Stimulated activated CD4-positive, alpha-beta T cell treated with anti-CD3 and anti-CD28 coated beads, Interleukin-1b, Interleukin-23, amount 100 ng/mL, for 1 hour (primary cell): ENCODE data around the gene TMIGD2.
"Not testable (repeated sequence)": the region's sequence is repeated elsewhere in the genome, so short reads cannot be mapped to it uniquely, and the experiment has no call there.

Experiments
- DNase-seq, 2 donors: peaks; one replicate each; pipeline ENCODE4 v3.0.0-alpha.2; 2020; ENCODE audit warnings: low read depth in 2 of 2

The TMIGD2 gene

GRCh38 chr19:4267101-4267900 lies 34.9 kb downstream of the TMIGD2 start:
- peak in 1 of 2 donors; percentile 52 for DNase-seq

- no peak for DNase-seq
Observed at GRCh38 chr19:4266253-4267000, 35.8 kb downstream of the TMIGD2 start.

GRCh38 chr19:4264812-4265211 lies 37.4 kb downstream of the TMIGD2 start:
- DNase-seq: no peak

GRCh38 chr19:4260613-4261191 lies 41.5 kb downstream of the TMIGD2 start:
- DNase-seq: no peak

- DNase-seq: no peak
Observed at GRCh38 chr19:4258181-4258580, 44.0 kb downstream of the TMIGD2 start.

GRCh38 chr19:4257025-4257424 lies 45.2 kb downstream of the TMIGD2 start:
- DNase-seq: no peak

- DNase-seq: no peak
Observed at GRCh38 chr19:4256563-4256962, 45.6 kb downstream of the TMIGD2 start.

GRCh38 chr19:4246767-4247593 lies 55.2 kb downstream of the TMIGD2 start, which contains the start of gene YJU2:
YJU2 (plus strand) TSS chr19:4247080; CDS start chr19:4247147, 67 bp downstream.
- DNase-seq: peak; percentile 98 to 99

GRCh38 chr19:4245938-4246337 lies 56.3 kb downstream of the TMIGD2 start:
- not testable (repeated sequence) for DNase-seq
